HepG2 (cell line): ENCODE data around the gene LAMC3. TPM values are rescaled to one million over a fixed set of nuclear protein-coding genes. Genes with fewer than 3 reads are reported as not detected.

Experiments
- ATAC-seq: fragments of 200-7000 bp; cut with Tn5 transposase; 3 replicates; pipeline ENCODE4 v1.9.1; 2020; ENCODE audit warnings: mild to moderate bottlenecking, moderate library complexity
- BruUV-seq: library from RNA; stranded (reverse); fragments of 400-500 nt; replicated peaks from 2 replicates; lab custom pipeline; 2021; lab: Mats Ljungman, UMichigan
- CTCF ChIA-PET: fragments of 300-600 bp; formaldehyde crosslinking; extraction: SDS; loops from one replicate; lab custom pipeline; 2021; ENCODE audit warnings: low total read pairs, inconsistent platforms, low intra/inter-chr PET ratio; lab: Yijun Ruan, JAX
- POLR2A ChIA-PET: fragments of 350-600 bp; sonication (Branson Sonifier 250); formaldehyde crosslinking; loops from one replicate; lab custom pipeline; 2020; ENCODE audit warnings: antibody characterized with exemption, inconsistent platforms; lab: Yijun Ruan, JAX
- DNase-seq: peaks from one replicate; pipeline ENCODE4 v3.0.0-alpha.2; 2015; ENCODE audit warnings: low spot score
- FAIRE-seq: peaks from 3 replicates; lab custom pipeline; 2011; peaks lifted over from hg19 to GRCh38; lab: Jason Lieb, UNC
- H2AFZ ChIP-seq: one replicate; pipeline ENCODE4 v1.6.1; 2011; ENCODE audit warnings: low read length, inconsistent platforms
- H3K27ac ChIP-seq: fragments of 300-600 bp; 3 replicates; pipeline ENCODE4 v1.8.0; 2011; ENCODE audit warnings: mixed run types, mild to moderate bottlenecking, mixed read lengths, low read length, inconsistent platforms; ENCODE audit not compliant: insufficient read depth; ENCODE audit errors: extremely low read length
- H3K27me3 ChIP-seq, 2 experiments: fragments of 200-600 bp in 1 of 2; 2 replicates in 1 of 2; 3 replicates in 1 of 2; pipeline versions ENCODE4 v1.6.0 to v1.8.0; 2011; ENCODE audit warnings: low read length in 2 of 2, mild to moderate bottlenecking in 2 of 2, moderate library complexity in 2 of 2, inconsistent platforms in 1 of 2; ENCODE audit not compliant: insufficient read depth in 2 of 2, control insufficient read depth in 1 of 2
- H3K36me3 ChIP-seq, 2 experiments: fragments of 200-600 bp in 1 of 2; replicated peaks in 1 of 2; 2 replicates in 1 of 2; 3 replicates in 1 of 2; pipeline versions ENCODE4 v1.5.1 to v1.8.0; 2011; ENCODE audit warnings: low read length in 2 of 2, inconsistent platforms in 1 of 2; ENCODE audit not compliant: insufficient read depth in 2 of 2, control insufficient read depth in 1 of 2
- H3K4me1 ChIP-seq: 2 replicates; pipeline ENCODE4 v1.5.1; 2012; ENCODE audit warnings: low read length, inconsistent platforms; ENCODE audit not compliant: insufficient read depth
- H3K4me2 ChIP-seq: 2 replicates; pipeline ENCODE4 v1.6.0; 2011; ENCODE audit warnings: low read depth, low read length, inconsistent platforms
- H3K4me3 ChIP-seq, 3 experiments: fragments of 200-600 bp in 1 of 3; sonication (generic), shearing (Covaris generic) in 1 of 3; replicated peaks in 1 of 3; 2 replicates each; pipeline ENCODE4 v1.5.1; 2011 to 2016; ENCODE audit warnings: low read length in 3 of 3, inconsistent platforms in 2 of 3, low read depth in 2 of 3, mild to moderate bottlenecking in 2 of 3, control low read depth in 1 of 3, mixed read lengths in 1 of 3; ENCODE audit not compliant: insufficient read depth in 1 of 3
- H3K79me2 ChIP-seq: one replicate; pipeline ENCODE4 v1.6.1; 2011; ENCODE audit warnings: low read length, inconsistent platforms; ENCODE audit not compliant: insufficient read depth
- H3K9ac ChIP-seq: 2 replicates; pipeline ENCODE4 v1.6.0; 2011; ENCODE audit warnings: mild to moderate bottlenecking, low read depth, low read length, inconsistent platforms; ENCODE audit not compliant: insufficient read depth
- H3K9me3 ChIP-seq: 2 replicates; pipeline ENCODE4 v1.5.1; 2012; ENCODE audit warnings: mild to moderate bottlenecking, low read length
- H4K20me1 ChIP-seq: 2 replicates; pipeline ENCODE4 v1.6.0; 2011; ENCODE audit warnings: inconsistent platforms, mild to moderate bottlenecking, low read length, moderate library complexity; ENCODE audit not compliant: insufficient read depth
- CEBPB ChIP-seq: IDR thresholded peaks from 2 replicates; pipeline ENCODE4 v1.6.1; 2011; ENCODE audit warnings: low read depth, low read length, improper control_type of control experiment, borderline replicate concordance
- RXRA ChIP-seq: sonication (generic); formaldehyde crosslinking; IDR thresholded peaks from 2 replicates; pipeline ENCODE4 v1.5.1; 2020; ENCODE audit warnings: missing genetic modification reagents
- ZNF180 ChIP-seq: sonication (generic); formaldehyde crosslinking; IDR thresholded peaks from 2 replicates; pipeline ENCODE4 v1.4.0; 2020; ENCODE audit warnings: low read depth, missing genetic modification reagents, borderline replicate concordance
- ZNF329 ChIP-seq: sonication (generic); formaldehyde crosslinking; IDR thresholded peaks from 2 replicates; pipeline ENCODE4 v1.9.0; 2021; ENCODE audit warnings: low read depth, mild to moderate bottlenecking, missing genetic modification reagents
- WGBS: methylation state at CpG from one replicate; pipeline ENCODE4 v1.1.6; 2017; ENCODE audit warnings: low lambda C conversion rate; 5-methylcytosine and 5-hydroxymethylcytosine counted together
- in situ Hi-C: cut with HindIII; loops from 2 replicates; pipeline ENCODE4 v1.10.0; 2017; ENCODE audit warnings: low pct_unique_long_range_greater_than_20kb; ENCODE audit not compliant: extremely low pct_ligation_motif_present
- intact Hi-C: fragments of 100-400 bp; cut with micrococcal nuclease; formaldehyde crosslinking; loops from one replicate; pipeline ENCODE4 v1.10.0; 2022; ENCODE audit not compliant: unreplicated experiment
- polyA plus RNA-seq, 8 experiments: library from polyadenylated mRNA; depleted of rRNA in 3 of 8; stranded (reverse) in 7 of 8; unstranded in 1 of 8; fragments of >200 nt; fragmentation: Illumina TruSeq in 4 of 8; extraction: Trizol in 4 of 8; gene quantifications; 2 replicates each; pipeline versions ENCODE4 v1.2.1 to v1.2.3, GENCODE V29; 2011 to 2016; ENCODE audit warnings: low read depth in 4 of 8, missing spikeins in 1 of 8, mixed read lengths in 1 of 8; ENCODE audit not compliant: insufficient read depth in 1 of 8
- total RNA-seq, 5 experiments: library from RNA; depleted of rRNA; stranded (reverse); fragments of >200 nt; fragmentation: Illumina TruSeq; extraction: Trizol; gene quantifications; 2 replicates each; pipeline ENCODE4 v1.2.3, GENCODE V29; 2016; ENCODE audit warnings: low read depth in 1 of 5

The LAMC3 gene
- total and polyA plus RNA-seq, 2 of the 13 experiments (the other 11 are each of a cell fraction or from before 2014, with no cell fraction given) = 0.07 to 0.57 TPM

DNA sequence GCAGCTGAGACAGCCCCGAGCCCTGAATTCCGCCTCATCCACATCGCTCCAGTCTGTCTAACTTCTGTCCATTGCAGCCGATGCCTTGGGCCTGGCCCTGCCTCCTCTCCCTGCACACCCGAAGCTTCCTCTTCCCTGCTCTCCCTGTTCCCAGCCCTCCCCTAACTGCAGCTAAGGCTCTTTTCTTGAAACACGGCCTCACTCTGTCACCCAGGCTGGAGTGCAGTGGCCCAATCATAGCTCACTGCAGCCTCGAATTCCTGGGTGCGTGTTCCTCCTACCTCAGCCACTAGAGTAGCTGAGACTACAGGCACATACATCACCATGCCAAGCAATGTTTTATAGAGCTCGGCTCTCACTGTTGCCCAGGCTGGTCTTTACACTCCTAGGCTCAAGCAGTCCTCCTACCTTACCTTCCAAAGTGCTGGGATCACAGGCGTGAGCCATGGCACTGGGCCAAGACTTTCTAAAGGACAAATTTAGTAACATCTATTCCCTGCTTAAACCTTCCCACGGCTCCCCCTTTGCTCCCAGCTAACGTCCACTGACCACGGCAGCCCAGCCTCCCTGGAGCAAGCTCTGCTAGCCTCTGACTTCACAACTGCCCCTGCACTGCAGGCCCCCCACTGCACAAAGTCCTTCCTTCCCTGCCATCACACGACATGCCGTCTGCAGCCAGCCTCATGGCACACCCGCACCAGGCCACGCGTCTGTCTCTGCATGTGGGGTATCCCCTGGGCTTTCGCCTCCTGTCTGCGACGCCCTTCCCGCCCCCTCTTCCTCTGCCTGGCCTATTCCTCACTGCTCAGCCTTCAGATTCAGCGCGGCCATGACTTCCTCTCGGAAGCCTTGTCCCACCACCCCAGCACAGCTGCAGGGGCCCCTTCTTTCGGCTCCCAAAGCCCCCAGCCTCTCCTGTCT, 28.6 kb downstream of the LAMC3 start:
- 36% methylated on average over 24 of the region's 26 CpGs for WGBS
- no peak overlapping the region for H3K9ac ChIP-seq
- ChIA-PET POLR2A (no interaction called here), CTCF (no interaction called here)
- no peak overlapping the region for H2AFZ ChIP-seq
- intact Hi-C loops = no loop called here
- no peaks in the 10 kb centered on the region for H3K9me3 ChIP-seq
- no peak overlapping the region for H3K27ac ChIP-seq
- DNase-seq = no peak
- ATAC-seq = peak; percentile 49; the same call in 2 of the 3 replicates
- H3K4me1 ChIP-seq = no peaks in the 10 kb centered on the region
- BruUV-seq = no TSS peak
- peak; percentile 12; the same call in 1 of the 2 replicates for TF ChIP-seq CEBPB
- TF ChIP-seq RXRA (CRISPR knock-in tag) = no peak
- in situ Hi-C loops = no loop called here
- H3K36me3 ChIP-seq = no peaks in the 10 kb centered on the region
- H3K4me2 ChIP-seq = no peak overlapping the region
- peaks cover 12 to 85% of the 10 kb centered on the region in 2 experiments; a peak in 4 of 5 replicates for H3K27me3 ChIP-seq
- no peaks in the 10 kb centered on the region for H4K20me1 ChIP-seq
- H3K4me3 ChIP-seq = no peak overlapping the region
- no peak for FAIRE-seq
- H3K79me2 ChIP-seq = no peaks in the 10 kb centered on the region

DNA sequence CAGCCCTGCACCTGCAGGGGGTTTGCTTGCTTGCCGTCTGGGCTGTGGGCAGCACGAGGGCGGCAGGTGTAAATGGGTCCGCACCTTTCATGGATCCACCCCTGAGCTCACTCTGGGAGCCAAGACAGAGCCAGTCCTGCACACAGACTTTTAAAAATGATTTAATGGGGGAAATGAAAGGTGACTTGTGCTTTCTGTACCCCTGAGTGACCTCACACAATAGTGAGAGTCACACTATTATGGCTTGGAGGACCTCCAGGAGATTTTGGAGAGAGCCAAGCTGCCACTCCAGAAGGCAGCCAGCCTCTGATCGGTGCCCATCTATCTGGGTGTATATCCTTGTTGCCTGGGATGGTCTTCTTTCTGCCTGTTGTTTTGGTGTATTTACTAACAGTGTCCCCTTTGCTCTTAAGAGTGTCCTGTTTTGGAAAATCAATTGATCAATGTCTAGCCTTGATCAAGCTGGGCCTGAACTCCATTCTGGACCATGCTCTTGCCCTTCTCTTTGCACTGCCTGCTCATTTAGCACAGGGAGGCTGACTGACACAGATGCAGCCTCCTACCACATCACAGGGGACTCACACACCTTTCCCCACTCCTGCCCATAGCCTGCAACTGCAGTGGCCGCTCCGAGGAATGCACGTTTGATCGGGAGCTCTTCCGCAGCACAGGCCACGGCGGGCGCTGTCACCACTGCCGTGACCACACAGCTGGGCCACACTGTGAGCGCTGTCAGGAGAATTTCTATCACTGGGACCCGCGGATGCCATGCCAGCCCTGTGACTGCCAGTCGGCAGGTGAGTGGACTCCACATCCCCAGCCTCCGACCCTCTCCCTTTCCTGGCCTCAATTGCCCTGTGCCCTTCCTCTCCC, 29.5 kb downstream of the LAMC3 start:
- Histone ChIP-seq H3K4me2 (no peak overlapping the region), H2AFZ (no peak overlapping the region), H3K9me3 (no peaks in the 10 kb centered on the region), H3K27me3 (peaks cover 12 to 86% of the 10 kb centered on the region in 2 experiments; a peak in 4 of 5 replicates), H3K79me2 (no peaks in the 10 kb centered on the region), H3K4me3 (no peak overlapping the region), H3K4me1 (no peaks in the 10 kb centered on the region), H4K20me1 (no peaks in the 10 kb centered on the region), H3K36me3 (no peaks in the 10 kb centered on the region), H3K27ac (no peak overlapping the region), H3K9ac (no peak overlapping the region)
- no TSS peak for BruUV-seq
- DNase-seq (no peak), FAIRE-seq (no peak), ATAC-seq (no peak)
- 40% methylated on average over 9 of the region's 19 CpGs for WGBS
- TF ChIP-seq ZNF180 (CRISPR knock-in tag) (no peak), ZNF329 (CRISPR knock-in tag) (peak; percentile 97)
- ChIA-PET CTCF (no interaction called here), POLR2A (no interaction called here)
- intact Hi-C loops = no loop called here
- in situ Hi-C loops = no loop called here
